Fibroblast of mammary gland (primary cell): ENCODE results near the gene PLK5.
"Not testable (repeated sequence)": the region's sequence is repeated elsewhere in the genome, so short reads cannot be mapped to it uniquely, and the experiment has no call there.

Source experiments
- DNase-seq: peaks from one replicate; pipeline ENCODE4 v3.0.0-alpha.2; 2010; ENCODE audit warnings: low read depth
- H3K4me3 ChIP-seq: 2 replicates; pipeline ENCODE4 v1.5.1; 2011; ENCODE audit warnings: low read depth, mild to moderate bottlenecking, low read length, moderate library complexity; ENCODE audit not compliant: control insufficient read depth
- TF ChIP-seq, protein P1 (sequence below): conservative IDR thresholded peaks from 2 replicates; pipeline ENCODE4 v1.5.1; 2011; ENCODE audit warnings: low read depth, low read length, inconsistent platforms; ENCODE audit not compliant: control insufficient read depth, insufficient read depth

PLK5 gene

DNA sequence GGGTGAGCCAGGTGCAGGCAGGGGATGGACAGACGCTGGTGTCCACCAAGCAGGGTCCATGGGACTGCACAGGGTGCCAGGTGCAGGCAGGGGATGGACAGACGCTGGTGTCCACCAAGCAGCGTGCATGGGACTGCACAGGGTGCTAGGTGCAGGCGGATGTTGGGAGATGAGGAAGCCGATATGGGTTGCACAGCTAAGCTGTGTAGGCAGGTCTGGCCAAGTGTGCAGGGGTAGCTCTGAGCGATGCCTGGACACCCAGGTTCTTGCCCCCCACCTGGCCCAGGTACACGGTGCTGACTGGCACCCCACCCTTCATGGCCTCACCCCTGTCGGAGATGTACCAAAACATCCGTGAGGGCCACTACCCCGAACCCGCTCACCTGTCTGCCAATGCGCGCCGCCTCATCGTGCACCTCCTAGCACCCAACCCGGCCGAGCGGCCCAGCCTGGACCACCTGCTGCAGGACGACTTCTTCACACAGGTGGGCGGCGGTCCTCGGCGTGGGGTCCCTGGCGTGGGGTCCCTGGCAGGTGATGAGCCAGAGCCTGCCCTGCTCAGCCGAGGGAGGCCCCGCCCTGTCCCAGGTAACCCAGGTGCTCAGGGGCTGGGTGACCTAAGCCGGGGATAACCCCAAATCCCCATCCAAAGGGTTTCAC lies 3.9 kb downstream of the PLK5 start:
- H3K4me3 ChIP-seq = no peak overlapping the region

DNA sequence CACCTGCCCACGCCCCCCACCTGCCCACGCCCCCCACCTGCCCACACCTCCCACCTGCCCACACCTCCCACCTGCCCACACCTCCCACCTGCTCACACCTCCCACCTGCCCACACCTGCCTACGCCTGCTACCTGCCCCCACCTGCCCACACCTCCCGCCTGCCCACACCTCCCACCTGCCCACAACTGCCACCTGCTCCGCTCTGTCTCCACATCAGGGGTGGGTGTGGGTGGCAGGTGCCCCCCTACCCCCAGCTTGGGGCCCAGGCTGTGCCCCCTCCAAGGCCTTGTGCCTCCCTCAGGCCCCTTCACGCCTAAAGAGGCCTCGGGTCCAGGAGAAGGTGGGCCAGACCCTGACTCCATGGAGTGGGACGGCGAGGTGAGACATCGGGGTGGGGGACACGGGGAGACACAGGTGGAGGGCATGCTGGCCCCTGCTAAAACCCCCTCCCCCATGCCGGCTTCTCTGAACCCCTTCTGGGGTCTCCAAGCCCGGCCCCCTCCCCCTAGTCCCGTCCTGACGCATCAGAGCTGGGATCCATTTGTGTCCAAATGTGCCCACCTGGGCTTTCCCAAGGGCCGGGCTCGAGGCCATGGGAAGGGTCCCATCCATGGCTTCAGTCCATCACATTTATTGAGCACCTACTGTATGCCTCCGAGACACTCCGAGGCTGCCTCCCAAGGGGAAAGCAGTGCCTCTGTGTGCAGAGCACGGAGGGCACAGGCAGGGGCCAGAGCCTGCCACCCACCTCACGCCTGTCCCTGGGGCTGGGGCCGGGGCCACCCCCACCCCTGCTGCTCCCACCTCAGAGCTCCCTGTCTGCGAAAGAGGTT lies 4.9 kb downstream of the PLK5 start:
- no peak overlapping the region for H3K4me3 ChIP-seq
- TF ChIP-seq, protein P1, sequence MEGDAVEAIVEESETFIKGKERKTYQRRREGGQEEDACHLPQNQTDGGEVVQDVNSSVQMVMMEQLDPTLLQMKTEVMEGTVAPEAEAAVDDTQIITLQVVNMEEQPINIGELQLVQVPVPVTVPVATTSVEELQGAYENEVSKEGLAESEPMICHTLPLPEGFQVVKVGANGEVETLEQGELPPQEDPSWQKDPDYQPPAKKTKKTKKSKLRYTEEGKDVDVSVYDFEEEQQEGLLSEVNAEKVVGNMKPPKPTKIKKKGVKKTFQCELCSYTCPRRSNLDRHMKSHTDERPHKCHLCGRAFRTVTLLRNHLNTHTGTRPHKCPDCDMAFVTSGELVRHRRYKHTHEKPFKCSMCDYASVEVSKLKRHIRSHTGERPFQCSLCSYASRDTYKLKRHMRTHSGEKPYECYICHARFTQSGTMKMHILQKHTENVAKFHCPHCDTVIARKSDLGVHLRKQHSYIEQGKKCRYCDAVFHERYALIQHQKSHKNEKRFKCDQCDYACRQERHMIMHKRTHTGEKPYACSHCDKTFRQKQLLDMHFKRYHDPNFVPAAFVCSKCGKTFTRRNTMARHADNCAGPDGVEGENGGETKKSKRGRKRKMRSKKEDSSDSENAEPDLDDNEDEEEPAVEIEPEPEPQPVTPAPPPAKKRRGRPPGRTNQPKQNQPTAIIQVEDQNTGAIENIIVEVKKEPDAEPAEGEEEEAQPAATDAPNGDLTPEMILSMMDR = no peak
- DNase-seq = no peak

More for the DNA sequence above, 3.9 kb downstream of the PLK5 start:
- no peak for DNase-seq
- TF ChIP-seq, protein P1 = no peak

DNA sequence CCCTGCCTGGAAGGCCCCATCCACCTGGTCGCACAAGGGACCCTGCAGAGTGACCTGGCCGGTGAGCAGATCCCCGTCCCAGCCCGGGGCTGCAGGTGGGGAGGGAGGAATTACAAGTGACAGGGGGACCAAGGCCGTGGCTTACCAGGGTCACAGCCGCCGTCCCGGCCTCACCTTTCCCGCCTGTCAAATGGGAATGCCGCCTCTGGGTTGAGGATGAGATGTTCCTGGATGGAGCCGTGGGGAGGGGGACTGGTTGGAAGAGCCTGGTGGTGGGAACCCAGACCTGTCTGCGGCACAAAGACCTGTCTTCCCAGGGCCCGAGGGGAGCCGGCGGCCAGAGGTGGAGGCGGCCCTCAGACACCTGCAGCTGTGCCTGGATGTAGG lies 5.5 kb downstream of the PLK5 start:
- TF ChIP-seq, protein P1 = no peak
- DNase-seq = no peak
- H3K4me3 ChIP-seq = no peak overlapping the region

DNA sequence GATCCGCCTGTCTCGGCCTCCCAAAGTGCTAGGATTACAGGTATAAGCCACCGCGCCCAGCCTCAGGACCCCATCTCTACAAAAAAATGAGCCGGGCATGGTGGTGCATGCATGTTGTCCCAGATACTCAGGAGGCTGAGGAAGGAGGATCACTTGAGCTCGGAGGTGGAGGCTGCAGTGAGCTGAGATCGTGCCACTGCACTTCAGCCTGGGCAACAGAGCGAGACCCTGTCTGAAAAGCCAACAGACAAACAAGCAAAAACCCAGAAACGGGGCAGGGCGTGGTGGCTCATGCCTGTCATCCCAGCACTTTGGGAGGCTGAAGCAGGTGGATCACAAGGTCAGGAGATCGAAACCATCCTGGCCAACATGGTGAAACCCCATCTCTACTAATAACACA lies 7.0 kb downstream of the PLK5 start:
- not testable (repeated sequence) for H3K4me3 ChIP-seq, DNase-seq

DNA sequence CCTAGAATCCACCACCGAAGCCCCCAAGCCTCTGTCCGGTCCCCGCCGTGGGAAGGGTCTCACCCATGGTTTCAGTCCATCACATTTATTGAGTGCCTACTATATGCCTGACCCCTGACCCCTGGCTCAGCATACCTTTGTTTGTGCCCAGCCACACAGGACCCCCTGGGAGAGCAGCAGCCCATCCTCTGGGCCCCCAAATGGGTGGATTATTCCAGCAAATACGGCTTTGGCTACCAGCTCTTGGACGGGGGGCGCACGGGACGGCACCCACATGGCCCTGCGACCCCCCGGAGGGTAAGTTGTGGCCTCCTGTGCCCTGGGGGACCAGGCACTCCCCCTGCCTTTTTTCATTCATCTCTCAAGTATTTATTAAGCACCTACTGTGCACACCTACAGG lies 7.7 kb downstream of the PLK5 start:
- no peak overlapping the region for H3K4me3 ChIP-seq
- TF ChIP-seq, protein P1 = no peak
- no peak for DNase-seq

DNA sequence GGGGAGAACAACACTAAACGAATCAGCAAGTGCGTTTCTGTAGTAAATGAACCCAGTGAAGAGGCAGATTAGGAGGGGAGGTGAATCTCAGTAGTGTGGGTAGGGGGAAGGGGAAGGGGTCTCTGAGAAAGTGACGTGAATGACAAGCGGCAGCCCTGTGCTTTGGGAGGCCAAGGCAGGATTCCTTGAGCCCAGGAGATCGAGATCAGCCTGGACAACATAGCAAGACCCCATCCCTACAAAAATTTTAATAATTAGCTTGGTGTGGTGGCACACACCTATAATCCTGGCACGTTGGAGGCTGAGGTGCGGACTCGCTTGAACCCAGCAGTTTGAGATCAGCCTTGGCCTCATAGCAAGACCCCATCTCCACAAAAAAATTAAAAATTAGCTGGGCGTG lies 8.1 kb downstream of the PLK5 start:
- DNase-seq = no peak
- TF ChIP-seq, protein P1 = no peak
- no peak overlapping the region for H3K4me3 ChIP-seq

DNA sequence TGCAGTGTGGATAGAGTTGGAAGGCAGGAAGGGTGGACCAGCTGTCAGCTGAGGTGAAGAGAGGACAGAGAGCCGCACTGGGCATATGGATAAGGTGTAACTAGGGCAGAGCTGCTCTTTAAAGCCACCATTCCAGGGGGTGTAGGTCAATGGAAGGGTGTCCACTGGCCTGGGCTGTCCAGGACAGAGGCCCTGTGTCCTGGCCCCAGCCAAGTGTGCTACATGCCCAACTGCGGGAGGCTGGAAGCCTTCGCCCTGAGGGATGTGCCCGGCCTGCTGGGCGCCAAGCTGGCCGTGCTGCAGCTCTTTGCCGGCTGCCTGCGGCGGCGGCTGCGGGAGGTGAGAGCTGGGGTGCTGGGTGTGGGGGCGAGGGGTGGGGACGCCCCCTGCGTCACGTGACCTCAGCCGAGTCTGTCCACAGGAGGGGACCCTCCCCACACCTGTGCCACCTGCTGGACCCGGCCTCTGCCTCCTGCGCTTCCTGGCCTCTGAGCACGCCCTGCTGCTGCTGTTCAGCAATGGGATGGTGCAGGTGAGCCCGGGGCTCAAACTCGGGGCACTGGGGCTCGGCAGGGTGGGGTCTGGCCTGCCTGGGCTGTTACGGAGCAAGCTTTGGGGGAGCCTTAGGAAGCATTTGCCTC lies 9.8 kb downstream of the PLK5 start:
- H3K4me3 ChIP-seq = no peak overlapping the region
- TF ChIP-seq, protein P1 = no peak
- no peak for DNase-seq
